GM12878 (cell line): ENCODE data around the gene FAM222A.

Source experiments
- CBX3 ChIP-seq: fragments of 200-600 bp; sonication (generic); IDR thresholded peaks from 2 replicates; pipeline ENCODE4 v1.6.1; 2016; ENCODE audit warnings: low read depth, borderline replicate concordance
- CTCF ChIP-seq, 3 experiments: IDR thresholded peaks in 2 of 3; conservative IDR thresholded peaks in 1 of 3; 2 replicates each; pipeline ENCODE4 v1.5.1; 2011; ENCODE audit warnings: low read depth in 3 of 3, low read length in 3 of 3, mild to moderate bottlenecking in 3 of 3, control low read depth in 2 of 3, moderate library complexity in 2 of 3, inconsistent platforms in 1 of 3, mixed read lengths in 1 of 3; ENCODE audit not compliant: control insufficient read depth in 2 of 3, insufficient read depth in 1 of 3; ENCODE audit errors: extremely low read depth in 1 of 3
- EP300 ChIP-seq, 2 experiments: fragments of 150-350 bp in 1 of 2; IDR thresholded peaks; 2 replicates each; pipeline ENCODE4 v1.6.1; 2011 to 2012; ENCODE audit warnings: low read depth in 2 of 2, low read length in 2 of 2, borderline replicate concordance in 1 of 2, improper control_type of control experiment in 1 of 2, inconsistent platforms in 1 of 2; ENCODE audit not compliant: control insufficient read depth in 1 of 2
- REST ChIP-seq: IDR thresholded peaks from 2 replicates; pipeline ENCODE4 v1.6.1; 2012; ENCODE audit warnings: mild to moderate bottlenecking, low read depth, low read length
- TARDBP ChIP-seq: IDR thresholded peaks from 2 replicates; pipeline ENCODE4 v1.6.1; 2016; ENCODE audit warnings: borderline replicate concordance

GRCh38 chr12:109726106-109726497, 12.5 kb downstream of the FAM222A start:
- no peak for TF ChIP-seq REST
- TF ChIP-seq EP300 (IDR thresholded peaks at IDR 0.05; ENCODE audit: borderline replicate concordance in 1 of 2, control insufficient read depth in 1 of 2, low read depth in 2 of 2, low read length in 2 of 2): no peak
- no peak for TF ChIP-seq CBX3
- TF ChIP-seq CTCF (IDR thresholded peaks at IDR 0.05 in 2 of 3, conservative IDR thresholded peaks at IDR 0.05 in 1 of 3; ENCODE audit: control insufficient read depth in 2 of 3, extremely low read depth in 1 of 3, insufficient read depth in 1 of 3, low read depth in 3 of 3, low read length in 3 of 3): no peak
- no peak for TF ChIP-seq TARDBP
